ENCODE measurements around the gene SMIM21. TPM values are rescaled to one million over a fixed set of nuclear protein-coding genes. Genes with fewer than 3 reads are reported as not detected.

The SMIM21 gene
- total and polyA plus RNA-seq, 2 of the 8 experiments (the other 6 are each of a cell fraction or from before 2014, with no cell fraction given), result not detected

- TF ChIP-seq CHD7 (IDR thresholded peaks at IDR 0.05; ENCODE audit: insufficient replicate concordance, low read length) (no peak), RXRA (IDR thresholded peaks at IDR 0.05; ENCODE audit: insufficient read depth, low read depth, low read length) (no peak), RAD21 (IDR thresholded peaks at IDR 0.05 in 1 of 2, conservative IDR thresholded peaks at IDR 0.05 in 1 of 2; ENCODE audit: low read depth in 2 of 2, low read length in 2 of 2) (no peak), CBX5 (IDR thresholded peaks at IDR 0.05; ENCODE audit: low read depth, low read length) (no peak), SUZ12 (IDR thresholded peaks at IDR 0.05; ENCODE audit: low read length) (no peak), BCL11A (IDR thresholded peaks at IDR 0.05; ENCODE audit: low read depth in 2 of 2, low read length in 2 of 2) (no peak), CBX8 (IDR thresholded peaks at IDR 0.05; ENCODE audit: borderline replicate concordance, low read depth, low read length) (no peak), USF2 (IDR thresholded peaks at IDR 0.05; ENCODE audit: low read length) (no peak)
Measured at GRCh38 chr18:75364512-75365253, 62.8 kb downstream of the SMIM21 start (continued).
